Esophagus squamous epithelium (tissue), 5 donors: ENCODE data around the gene DLEC1. TPM values are rescaled to one million over a fixed set of nuclear protein-coding genes. Genes with fewer than 3 reads are reported as not detected.
"Not testable (repeated sequence)": the region's sequence is repeated elsewhere in the genome, so short reads cannot be mapped to it uniquely, and the experiment has no call there.

ENCODE experiments used
- DNase-seq: peaks from one replicate; lab custom pipeline; 2025; lab: John Stamatoyannopoulos, UW
- H3K27ac ChIP-seq, 4 donors: fragments of 200-600 bp; sonication (generic); one replicate each; pipeline ENCODE4 v1.5.1; 2016 to 2019; ENCODE audit warnings: mild to moderate bottlenecking in 1 of 4
- H3K27me3 ChIP-seq, 4 donors: fragments of 200-600 bp; sonication (generic); 1 replicate in 3 of 4; 2 replicates in 1 of 4; pipeline versions ENCODE4 v1.5.1 to v1.6.0; 2017 to 2021; ENCODE audit warnings: antibody characterized with exemption in 1 of 4
- H3K36me3 ChIP-seq, 3 donors: fragments of 200-600 bp; sonication (generic); one replicate each; pipeline ENCODE4 v1.5.1; 2016 to 2019
- H3K4me1 ChIP-seq, 3 donors: fragments of 200-600 bp; sonication (generic); one replicate each; pipeline ENCODE4 v1.5.1; 2017 to 2019
- H3K4me3 ChIP-seq, 4 donors: fragments of 200-600 bp; sonication (generic); 1 replicate in 3 of 4; 2 replicates in 1 of 4; pipeline ENCODE4 v1.5.1; 2016 to 2019; ENCODE audit warnings: mild to moderate bottlenecking in 2 of 4, moderate library complexity in 1 of 4
- H3K9me3 ChIP-seq, 3 donors: fragments of 200-600 bp; sonication (generic); one replicate each; pipeline ENCODE4 v1.5.1; 2016 to 2019
- POLR2A ChIP-seq, 4 donors: fragments of 450-650 bp; IDR thresholded peaks; one replicate each; pipeline ENCODE4 v1.6.1; 2017; ENCODE audit warnings: antibody characterized with exemption in 4 of 4, mild to moderate bottlenecking in 4 of 4, moderate library complexity in 3 of 4
- WGBS, 2 donors: methylation state at CpG; one replicate each; pipeline ENCODE4 v1.1.5; 2018; 5-methylcytosine and 5-hydroxymethylcytosine counted together
- intact Hi-C: fragments of 100-400 bp; cut with DNase I; formaldehyde crosslinking; loops from one replicate; pipeline ENCODE4 v1.15.0; 2022
- total RNA-seq, 4 donors: library from RNA; depleted of rRNA; stranded (reverse); fragments of >200 nt; gene quantifications; one replicate each; pipeline ENCODE4 v1.1.0, GENCODE V29; 2016
- TF ChIP-seq, protein P1 (sequence below), 6 experiments: fragments of 450-650 bp in 4 of 6; fragments of 200-600 bp in 2 of 6; sonication (generic) in 2 of 6; IDR thresholded peaks; one replicate each; pipeline ENCODE4 v1.5.1; 2016 to 2019; ENCODE audit warnings: antibody characterized with exemption in 6 of 6, mild to moderate bottlenecking in 4 of 6, moderate library complexity in 4 of 6
- donor health status: DM: yes; HTN: yes; CAD: no.

Gene DLEC1
- total RNA-seq, 4 donors from 2014 or later: 0.19 TPM; not detected in 3

DNA sequence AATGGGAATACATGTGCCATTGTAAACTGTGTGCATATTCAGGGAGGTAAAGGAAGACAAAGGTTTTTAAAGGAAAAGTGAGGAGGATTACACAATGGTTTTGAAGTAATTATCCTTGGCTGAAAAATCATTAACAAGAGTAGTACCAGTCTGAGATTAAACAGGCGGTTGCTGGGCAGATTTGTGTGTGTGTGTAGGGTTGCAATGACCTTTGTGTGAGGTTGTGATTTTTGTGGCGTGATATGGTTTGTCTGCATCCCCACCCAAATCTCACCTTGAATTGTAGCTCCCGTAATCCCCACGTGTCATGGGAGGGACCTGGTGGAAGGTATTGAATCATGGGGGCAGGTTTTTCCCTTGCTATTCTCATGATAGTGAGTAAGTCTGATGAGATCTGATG is 7.0 kb downstream of the DLEC1 start:
- Histone ChIP-seq H3K27me3 (no peaks in the 10 kb centered on the region), H3K4me3 (no peak overlapping the region), H3K9me3 (no peaks in the 10 kb centered on the region), H3K27ac (no peak overlapping the region), H3K36me3 (no peaks in the 10 kb centered on the region), H3K4me1 (peaks cover 0 to 4% (median 0%) of the 10 kb centered on the region in 3 donors)
- 80 to 89% methylated on average over 3 to 4 of the region's 4 CpGs for WGBS, 2 donors
- DNase-seq: no peak
- intact Hi-C loops: loop anchor here (10.0 kb wide), 1 partner anchor 69 kb away; no protein-coding TSS in a partner anchor
- TF ChIP-seq, protein P1, sequence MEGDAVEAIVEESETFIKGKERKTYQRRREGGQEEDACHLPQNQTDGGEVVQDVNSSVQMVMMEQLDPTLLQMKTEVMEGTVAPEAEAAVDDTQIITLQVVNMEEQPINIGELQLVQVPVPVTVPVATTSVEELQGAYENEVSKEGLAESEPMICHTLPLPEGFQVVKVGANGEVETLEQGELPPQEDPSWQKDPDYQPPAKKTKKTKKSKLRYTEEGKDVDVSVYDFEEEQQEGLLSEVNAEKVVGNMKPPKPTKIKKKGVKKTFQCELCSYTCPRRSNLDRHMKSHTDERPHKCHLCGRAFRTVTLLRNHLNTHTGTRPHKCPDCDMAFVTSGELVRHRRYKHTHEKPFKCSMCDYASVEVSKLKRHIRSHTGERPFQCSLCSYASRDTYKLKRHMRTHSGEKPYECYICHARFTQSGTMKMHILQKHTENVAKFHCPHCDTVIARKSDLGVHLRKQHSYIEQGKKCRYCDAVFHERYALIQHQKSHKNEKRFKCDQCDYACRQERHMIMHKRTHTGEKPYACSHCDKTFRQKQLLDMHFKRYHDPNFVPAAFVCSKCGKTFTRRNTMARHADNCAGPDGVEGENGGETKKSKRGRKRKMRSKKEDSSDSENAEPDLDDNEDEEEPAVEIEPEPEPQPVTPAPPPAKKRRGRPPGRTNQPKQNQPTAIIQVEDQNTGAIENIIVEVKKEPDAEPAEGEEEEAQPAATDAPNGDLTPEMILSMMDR (IDR thresholded peaks at IDR 0.05): no peak
- TF ChIP-seq POLR2A (IDR thresholded peaks at IDR 0.05): no peak

- TF ChIP-seq POLR2A (IDR thresholded peaks at IDR 0.05): no peak
- TF ChIP-seq, protein P1 (IDR thresholded peaks at IDR 0.05): no peak
- H3K4me1 ChIP-seq: peaks cover 0 to 4% (median 0%) of the 10 kb centered on the region in 3 donors
- no peak for DNase-seq
- no peaks in the 10 kb centered on the region for H3K36me3 ChIP-seq
- 92 to 93% methylated on average over 2 of the region's 2 CpGs for WGBS, 2 donors
- H3K4me3 ChIP-seq: no peak overlapping the region
- H3K27ac ChIP-seq: no peak overlapping the region
- H3K9me3 ChIP-seq: no peaks in the 10 kb centered on the region
- intact Hi-C loops: loop anchor here (10.0 kb wide), 1 partner anchor 68 kb away; no protein-coding TSS in a partner anchor
- no peaks in the 10 kb centered on the region for H3K27me3 ChIP-seq
Measured at GRCh38 chr3:38046821-38047220, 7.8 kb downstream of the DLEC1 start.

DNA sequence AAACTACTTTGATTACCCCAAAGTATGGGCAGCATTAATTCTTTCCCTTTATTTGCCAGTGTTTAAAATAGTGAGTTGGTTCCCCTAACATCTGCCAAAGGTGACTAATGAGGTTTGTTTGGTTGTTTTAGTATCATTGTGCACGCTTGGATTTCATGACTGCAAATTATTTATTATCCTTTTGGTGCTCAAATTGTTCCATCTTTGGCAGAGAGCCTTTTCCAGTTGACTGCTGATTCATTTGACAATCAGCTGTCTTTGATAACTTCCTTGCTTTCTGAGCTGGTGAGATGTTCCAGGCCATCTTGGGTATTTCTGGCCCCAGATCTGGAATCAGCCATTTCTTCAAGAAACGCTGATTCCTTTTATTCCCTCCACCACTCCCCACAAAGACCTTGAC is 8.9 kb downstream of the DLEC1 start:
- intact Hi-C loops: loop anchor here (10.0 kb wide), 1 partner anchor 67 kb away; no protein-coding TSS in a partner anchor
- Histone ChIP-seq H3K4me3 (no peak overlapping the region), H3K27me3 (no peaks in the 10 kb centered on the region), H3K27ac (no peak overlapping the region), H3K4me1 (peaks cover 0 to 4% (median 0%) of the 10 kb centered on the region in 3 donors), H3K9me3 (no peaks in the 10 kb centered on the region), H3K36me3 (no peaks in the 10 kb centered on the region)
- DNase-seq: no peak
- no peak for TF ChIP-seq POLR2A (IDR thresholded peaks at IDR 0.05)
- WGBS, 2 donors: 57 to 62% methylated on average over 2 of the region's 2 CpGs

GRCh38 chr3:38049358-38050126 is 10.5 kb downstream of the DLEC1 start:
- no peak overlapping the region for H3K4me3 ChIP-seq
- H3K27ac ChIP-seq: no peak overlapping the region
- no peak for DNase-seq
- H3K27me3 ChIP-seq: no peaks in the 10 kb centered on the region
- WGBS, 2 donors: 77 to 84% methylated on average over 2 to 4 of the region's 4 CpGs
- H3K9me3 ChIP-seq: no peaks in the 10 kb centered on the region
- TF ChIP-seq, protein P1 (IDR thresholded peaks at IDR 0.05): no peak
- TF ChIP-seq POLR2A (IDR thresholded peaks at IDR 0.05): no peak
- H3K36me3 ChIP-seq: no peaks in the 10 kb centered on the region
- H3K4me1 ChIP-seq: peaks cover 0 to 4% (median 0%) of the 10 kb centered on the region in 3 donors
- intact Hi-C loops: loop anchor here (10.0 kb wide), 1 partner anchor 65 kb away; no protein-coding TSS in a partner anchor

DNA sequence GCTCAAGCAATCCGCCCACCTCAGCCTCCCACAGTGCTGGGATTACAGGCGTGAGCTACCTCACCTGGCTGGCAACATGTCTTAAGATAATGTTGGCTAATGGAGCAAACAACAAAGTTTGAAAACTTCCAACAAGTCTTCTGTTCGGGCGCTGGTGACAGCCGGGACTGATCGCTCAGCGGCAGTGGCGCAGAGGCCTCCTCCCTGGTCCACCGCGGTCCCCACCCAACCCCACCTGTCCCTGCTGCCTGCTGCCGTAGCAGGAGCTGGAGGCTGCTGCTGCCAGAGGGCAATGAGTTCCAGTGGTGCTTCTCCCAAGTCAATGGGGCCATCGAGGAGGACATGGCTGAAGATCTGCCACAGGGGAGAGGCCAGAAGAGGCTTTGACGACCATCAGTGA is 12.1 kb downstream of the DLEC1 start:
- Histone ChIP-seq H3K27ac (no peak overlapping the region), H3K9me3 (no peaks in the 10 kb centered on the region), H3K4me3 (no peak overlapping the region), H3K27me3 (no peaks in the 10 kb centered on the region), H3K36me3 (no peaks in the 10 kb centered on the region), H3K4me1 (peaks cover 0 to 4% (median 0%) of the 10 kb centered on the region in 3 donors)
- TF ChIP-seq, protein P1 (IDR thresholded peaks at IDR 0.05): no peak
- no peak for TF ChIP-seq POLR2A (IDR thresholded peaks at IDR 0.05)
- intact Hi-C loops: no loop called here
- 91 to 100% methylated on average over 4 to 11 of the region's 13 CpGs for WGBS, 2 donors
- no peak for DNase-seq

DNA sequence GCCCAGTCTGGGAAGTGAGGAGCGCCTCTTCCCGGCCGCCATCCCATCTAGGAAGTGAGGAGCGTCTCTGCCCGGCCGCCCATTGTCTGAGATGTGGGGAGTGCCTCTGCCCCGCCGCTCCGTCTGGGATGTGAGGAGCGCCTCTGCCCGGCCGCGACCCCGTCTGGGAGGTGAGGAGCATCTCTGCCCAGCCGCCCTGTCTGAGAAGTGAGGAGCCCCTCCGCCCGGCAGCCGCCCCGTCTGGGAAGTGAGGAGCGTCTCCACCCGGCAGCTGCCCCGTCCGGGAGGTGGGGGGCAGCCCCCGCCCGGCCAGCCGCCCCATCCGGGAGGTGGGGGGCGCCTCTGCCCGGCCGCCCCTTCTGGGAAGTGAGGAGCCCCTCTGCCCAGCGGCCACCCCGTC is 14.3 kb downstream of the DLEC1 start:
- H3K27ac ChIP-seq, DNase-seq, intact Hi-C loops, H3K4me1 ChIP-seq, H3K4me3 ChIP-seq, H3K9me3 ChIP-seq, H3K27me3 ChIP-seq, H3K36me3 ChIP-seq: not testable (repeated sequence)
- no CpG with 5 or more reads among the region's 32 CpGs for WGBS, 2 donors

DNA sequence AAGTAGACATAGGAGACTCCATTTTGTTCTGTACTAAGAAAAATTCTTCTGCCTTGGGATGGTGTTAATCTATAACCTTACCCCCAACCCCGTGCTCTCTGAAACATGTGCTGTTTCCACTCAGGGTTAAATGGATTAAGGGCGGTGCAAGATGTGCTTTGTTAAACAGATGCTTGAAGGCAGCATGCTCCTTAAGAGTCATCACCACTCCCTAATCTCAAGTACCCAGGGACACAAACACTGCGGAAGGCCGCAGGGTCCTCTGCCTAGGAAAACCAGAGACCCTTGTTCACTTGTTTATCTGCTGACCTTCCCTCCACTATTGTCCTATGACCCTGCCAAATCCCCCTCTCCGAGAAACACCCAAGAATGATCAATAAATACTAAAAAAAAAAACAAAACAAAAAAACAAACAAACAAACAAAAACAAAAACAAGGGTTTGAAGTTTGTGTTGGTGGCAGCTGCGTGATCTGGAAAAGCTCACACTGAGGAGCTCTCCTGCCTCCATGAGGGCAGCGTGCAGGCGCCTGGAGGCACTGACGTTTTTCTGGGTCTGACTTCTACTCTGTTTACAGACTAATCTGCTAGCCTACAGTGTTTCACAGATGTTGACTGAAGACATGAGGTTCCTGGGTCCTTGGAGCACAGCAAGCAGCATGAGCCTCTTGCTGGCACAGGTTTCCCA is 14.9 kb downstream of the DLEC1 start:
- H3K4me3 ChIP-seq, H3K4me1 ChIP-seq, DNase-seq, H3K36me3 ChIP-seq, H3K27me3 ChIP-seq, intact Hi-C loops, H3K9me3 ChIP-seq, H3K27ac ChIP-seq: not testable (repeated sequence)
- 75 to 84% methylated on average over 5 to 7 of the region's 9 CpGs for WGBS, 2 donors
